Suppressor macrophage treated with lipopolysaccharide for 1 hour (primary cell): ENCODE results near the gene GPR17.

Experiments used
- DNase-seq, 3 donors: peaks; one replicate each; pipeline ENCODE4 v3.0.0-alpha.2; 2020 to 2022

Gene GPR17

GRCh38 chr2:127645395-127646291 is at the start of gene GPR17:
Gene GPR17 (plus strand): TSS chr2:127646153. CDS start chr2:127650736, 4,583 bp downstream.
- DNase-seq = no peak

- DNase-seq = no peak
Observed at GRCh38 chr2:127596311-127597045, 49.5 kb upstream of the GPR17 start.

GRCh38 chr2:127597046-127597983 is 48.6 kb upstream of the GPR17 start:
- no peak for DNase-seq

GRCh38 chr2:127597984-127598380 is 48.0 kb upstream of the GPR17 start:
- DNase-seq = no peak

- no peak for DNase-seq
Observed at GRCh38 chr2:127598711-127599110, 47.2 kb upstream of the GPR17 start.

- no peak for DNase-seq
Observed at GRCh38 chr2:127599211-127599610, 46.7 kb upstream of the GPR17 start.

- DNase-seq = no peak
Observed at GRCh38 chr2:127604986-127605385, 41.0 kb upstream of the GPR17 start.

- DNase-seq = no peak
Observed at GRCh38 chr2:127605691-127606263, 40.2 kb upstream of the GPR17 start.

GRCh38 chr2:127606625-127607398 is 39.1 kb upstream of the GPR17 start:
- DNase-seq = no peak

- DNase-seq = no peak
Observed at GRCh38 chr2:127607399-127607908, 38.5 kb upstream of the GPR17 start.

- no peak for DNase-seq
Observed at GRCh38 chr2:127608061-127609030, 37.6 kb upstream of the GPR17 start.

- no peak for DNase-seq
Observed at GRCh38 chr2:127609031-127609751, 36.8 kb upstream of the GPR17 start.

- no peak for DNase-seq
Observed at GRCh38 chr2:127609818-127610217, 36.1 kb upstream of the GPR17 start.

- no peak for DNase-seq
Observed at GRCh38 chr2:127610561-127610960, 35.4 kb upstream of the GPR17 start.

GRCh38 chr2:127611076-127611925 is 34.7 kb upstream of the GPR17 start:
- DNase-seq = no peak

- DNase-seq = no peak
Observed at GRCh38 chr2:127612111-127612822, 33.7 kb upstream of the GPR17 start.

GRCh38 chr2:127614246-127614645 is 31.7 kb upstream of the GPR17 start:
- DNase-seq = no peak

- DNase-seq = no peak
Observed at GRCh38 chr2:127614731-127615130, 31.2 kb upstream of the GPR17 start.
